ENCODE measurements around the gene MGME1. TPM values are rescaled to one million over a fixed set of nuclear protein-coding genes. Genes with fewer than 3 reads are reported as not detected.

The MGME1 gene
- total RNA-seq, 1 experiment from 2014 or later = 50.5 TPM

- H3K36me3 ChIP-seq (ENCODE audit: control insufficient read depth, insufficient read depth, low read length) = no peaks in the 10 kb centered on the region; the same call in 1 of the 2 replicates
- BruUV-seq (replicated peaks) = no TSS peak
- no peak for TF ChIP-seq CTCF (IDR thresholded peaks at IDR 0.05; ENCODE audit: insufficient read depth in 1 of 2, low read depth in 1 of 2, low read length in 1 of 2, severe bottlenecking in 1 of 2, unreplicated experiment in 1 of 2)
- POLR2A ChIA-PET = no interaction called here
- CTCF ChIA-PET = interaction anchor here (0.6 kb wide), 1 partner anchor 178 kb away, joined by 3 read pairs; no protein-coding TSS in a partner anchor
- intact Hi-C loops (cut with micrococcal nuclease; ENCODE audit: unreplicated experiment) = no loop called here
- no peak for DNase-seq
- no peaks in the 10 kb centered on the region for H3K27me3 ChIP-seq (replicated peaks; ENCODE audit: control insufficient read depth, insufficient read depth, low read length)
- H3K4me3 Mint-ChIP-seq (ENCODE audit: unreplicated experiment) = no peak overlapping the region
- H3K36me3 Mint-ChIP-seq (ENCODE audit: insufficient read depth, unreplicated experiment) = peaks cover 6% of the 10 kb centered on the region
- no peak overlapping the region for H3K4me3 ChIP-seq (ENCODE audit: low read depth, low read length)
- no peaks in the 10 kb centered on the region for H3K9me3 Mint-ChIP-seq (ENCODE audit: unreplicated experiment)
- H3K4me1 ChIP-seq = no peaks in the 10 kb centered on the region
- no peak overlapping the region for H3K27ac Mint-ChIP-seq (ENCODE audit: unreplicated experiment)
- no peaks in the 10 kb centered on the region for H3K27me3 Mint-ChIP-seq (ENCODE audit: insufficient read depth, unreplicated experiment)
- H3K9me3 ChIP-seq = no peaks in the 10 kb centered on the region
- peaks cover 15% of the 10 kb centered on the region for H3K4me1 Mint-ChIP-seq (ENCODE audit: low read depth, unreplicated experiment)
Observed at GRCh38 chr20:18012901-18013300, 44.1 kb downstream of the MGME1 start.

GRCh38 chr20:18014411-18014810, 45.6 kb downstream of the MGME1 start:
- no peak overlapping the region for H3K4me3 ChIP-seq (ENCODE audit: low read depth, low read length)
- no peak for DNase-seq
- Mint-ChIP-seq H3K27ac (ENCODE audit: unreplicated experiment) (no peak overlapping the region), H3K4me3 (ENCODE audit: unreplicated experiment) (no peak overlapping the region), H3K9me3 (ENCODE audit: unreplicated experiment) (no peaks in the 10 kb centered on the region), H3K36me3 (ENCODE audit: insufficient read depth, unreplicated experiment) (peaks cover 11% of the 10 kb centered on the region), H3K27me3 (ENCODE audit: insufficient read depth, unreplicated experiment) (no peaks in the 10 kb centered on the region), H3K4me1 (ENCODE audit: low read depth, unreplicated experiment) (peaks cover 11% of the 10 kb centered on the region)
- intact Hi-C loops (cut with micrococcal nuclease; ENCODE audit: unreplicated experiment) = no loop called here
- H3K36me3 ChIP-seq (ENCODE audit: control insufficient read depth, insufficient read depth, low read length) = no peaks in the 10 kb centered on the region; the same call in 1 of the 2 replicates
- BruUV-seq (replicated peaks) = no TSS peak
- H3K27me3 ChIP-seq (replicated peaks; ENCODE audit: control insufficient read depth, insufficient read depth, low read length) = no peaks in the 10 kb centered on the region
- ChIA-PET CTCF (no interaction called here), POLR2A (no interaction called here)
- no peaks in the 10 kb centered on the region for H3K4me1 ChIP-seq
- no peaks in the 10 kb centered on the region for H3K9me3 ChIP-seq
- no peak for TF ChIP-seq CTCF (IDR thresholded peaks at IDR 0.05; ENCODE audit: insufficient read depth in 1 of 2, low read depth in 1 of 2, low read length in 1 of 2, severe bottlenecking in 1 of 2, unreplicated experiment in 1 of 2)

GRCh38 chr20:18016772-18017171, 48.0 kb downstream of the MGME1 start:
- peaks cover 2% of the 10 kb centered on the region for H3K4me1 Mint-ChIP-seq (ENCODE audit: low read depth, unreplicated experiment)
- H3K9me3 Mint-ChIP-seq (ENCODE audit: unreplicated experiment) = no peaks in the 10 kb centered on the region
- no peaks in the 10 kb centered on the region for H3K27me3 ChIP-seq (replicated peaks; ENCODE audit: control insufficient read depth, insufficient read depth, low read length)
- TF ChIP-seq CTCF (IDR thresholded peaks at IDR 0.05; ENCODE audit: insufficient read depth in 1 of 2, low read depth in 1 of 2, low read length in 1 of 2, severe bottlenecking in 1 of 2, unreplicated experiment in 1 of 2) = no peak
- peaks cover 21% of the 10 kb centered on the region for H3K36me3 Mint-ChIP-seq (ENCODE audit: insufficient read depth, unreplicated experiment)
- ChIA-PET POLR2A (no interaction called here), CTCF (no interaction called here)
- H3K4me3 Mint-ChIP-seq (ENCODE audit: unreplicated experiment) = no peak overlapping the region
- H3K4me1 ChIP-seq = no peaks in the 10 kb centered on the region
- no peak overlapping the region for H3K27ac Mint-ChIP-seq (ENCODE audit: unreplicated experiment)
- no TSS peak for BruUV-seq (replicated peaks)
- H3K27me3 Mint-ChIP-seq (ENCODE audit: insufficient read depth, unreplicated experiment) = no peaks in the 10 kb centered on the region
- H3K4me3 ChIP-seq (ENCODE audit: low read depth, low read length) = no peak overlapping the region
- no peak for DNase-seq
- no peaks in the 10 kb centered on the region for H3K9me3 ChIP-seq
- intact Hi-C loops (cut with micrococcal nuclease; ENCODE audit: unreplicated experiment) = no loop called here
- no peaks in the 10 kb centered on the region; the same call in 1 of the 2 replicates for H3K36me3 ChIP-seq (ENCODE audit: control insufficient read depth, insufficient read depth, low read length)
